PC-9 (cell line): ENCODE measurements around the gene EPN1. TPM values are rescaled to one million over a fixed set of nuclear protein-coding genes. Genes with fewer than 3 reads are reported as not detected.

Source experiments
- BruUV-seq: library from RNA; stranded (reverse); fragments of 400-500 nt; replicated peaks from 2 replicates; lab custom pipeline; 2021; lab: Mats Ljungman, UMichigan
- CTCF ChIA-PET: fragments of 300-600 bp; sonication (Branson Sonifier 250); formaldehyde crosslinking; loops from one replicate; lab custom pipeline; 2022; ENCODE audit warnings: antibody characterized with exemption; lab: Charles Lee
- POLR2A ChIA-PET: fragments of 300-600 bp; sonication (Branson Sonifier 250); formaldehyde crosslinking; loops from one replicate; lab custom pipeline; 2022; ENCODE audit warnings: antibody characterized with exemption; ENCODE audit not compliant: unreplicated experiment; lab: Charles Lee
- DNase-seq, 2 experiments: peaks; one replicate each; pipeline versions ENCODE4 v3.0.0 to v3.0.0-alpha.2; 2015 to 2022; ENCODE audit warnings: mixed read lengths in 1 of 2
- H2AFZ ChIP-seq: fragments of 200-600 bp; sonication (generic); 2 replicates; pipeline ENCODE4 v1.8.1; 2017; ENCODE audit warnings: antibody characterized with exemption
- H3F3A ChIP-seq: fragments of 200-600 bp; sonication (generic); 2 replicates; pipeline ENCODE4 v1.8.1; 2017; ENCODE audit warnings: antibody characterized with exemption, mild to moderate bottlenecking, low read depth; ENCODE audit not compliant: insufficient read depth
- H3K27ac ChIP-seq: fragments of 200-600 bp; sonication (generic); 2 replicates; pipeline ENCODE4 v1.6.1; 2016; ENCODE audit warnings: mixed run types
- H3K27me3 ChIP-seq: fragments of 200-600 bp; sonication (generic); 2 replicates; pipeline ENCODE4 v1.6.1; 2016; ENCODE audit warnings: low read depth, mixed run types; ENCODE audit not compliant: insufficient read depth
- H3K36me3 ChIP-seq: fragments of 200-600 bp; sonication (generic); 2 replicates; pipeline ENCODE4 v1.6.1; 2016; ENCODE audit warnings: low read depth, mixed run types
- H3K4me1 ChIP-seq: fragments of 200-600 bp; sonication (generic); replicated peaks from 2 replicates; pipeline ENCODE4 v1.6.1; 2016; ENCODE audit warnings: mixed run types; ENCODE audit not compliant: insufficient read depth
- H3K4me2 ChIP-seq: fragments of 200-600 bp; sonication (generic); 2 replicates; pipeline ENCODE4 v1.6.1; 2017; ENCODE audit warnings: mixed run types
- H3K4me3 ChIP-seq: fragments of 200-600 bp; sonication (generic); 2 replicates; pipeline ENCODE4 v1.6.1; 2016; ENCODE audit warnings: mixed run types
- H3K79me2 ChIP-seq: fragments of 200-600 bp; sonication (generic); 2 replicates; pipeline ENCODE4 v1.6.1; 2017; ENCODE audit warnings: low read depth, mixed run types
- H3K9me2 ChIP-seq: fragments of 200-600 bp; sonication (generic); 2 replicates; pipeline ENCODE4 v1.8.1; 2017; ENCODE audit warnings: mild to moderate bottlenecking; ENCODE audit not compliant: insufficient read depth
- H3K9me3 ChIP-seq: fragments of 200-600 bp; sonication (generic); 2 replicates; pipeline ENCODE4 v1.8.1; 2016; ENCODE audit warnings: low read depth; ENCODE audit not compliant: insufficient read depth
- H4K20me1 ChIP-seq: fragments of 200-600 bp; sonication (generic); 2 replicates; pipeline ENCODE4 v1.8.1; 2017; ENCODE audit not compliant: insufficient read depth
- CTCF ChIP-seq: fragments of 200-600 bp; sonication (generic); conservative IDR thresholded peaks from 2 replicates; pipeline ENCODE4 v1.6.1; 2017; ENCODE audit warnings: mixed run types, antibody characterized with exemption, mild to moderate bottlenecking, moderate library complexity
- EZH2 ChIP-seq: fragments of 200-600 bp; sonication (generic); IDR thresholded peaks from 2 replicates; pipeline ENCODE4 v1.8.0; 2017; ENCODE audit warnings: antibody characterized with exemption, low read depth
- intact Hi-C: fragments of 100-400 bp; cut with micrococcal nuclease; formaldehyde crosslinking; loops from one replicate; pipeline ENCODE4 v1.10.0; 2022; ENCODE audit not compliant: unreplicated experiment
- total RNA-seq: library from RNA; stranded (reverse); gene quantifications from 2 replicates; pipeline ENCODE4 v1.2.3, GENCODE V29; 2021

EPN1 gene
- total RNA-seq, 1 experiment from 2014 or later = 232 TPM

GRCh38 chr19:55676383-55676782 lies 1.4 kb downstream of the EPN1 start:
- DNase-seq = no peak
- Histone ChIP-seq H3K9me2 (no peaks in the 10 kb centered on the region), H4K20me1 (peaks cover 57% of the 10 kb centered on the region), H3K79me2 (peaks cover 84% of the 10 kb centered on the region), H3K9me3 (no peaks in the 10 kb centered on the region), H3K27me3 (no peaks in the 10 kb centered on the region), H2AFZ (no peak overlapping the region), H3K27ac (no peak overlapping the region), H3K36me3 (peaks cover 40% of the 10 kb centered on the region), H3K4me1 (peaks cover 26% of the 10 kb centered on the region), H3K4me2 (peak overlapping the region; percentile 92), H3K4me3 (peak overlapping the region; percentile 93), H3F3A (peaks cover 32% of the 10 kb centered on the region)
- no TSS peak for BruUV-seq
- ChIA-PET POLR2A (no interaction called here), CTCF (interaction anchor here (0.5 to 0.7 kb wide), 2 partner anchors 9 to 444 kb away, joined by 5 to 7 read pairs; no protein-coding TSS in a partner anchor)
- no peak for TF ChIP-seq EZH2
- TF ChIP-seq CTCF = no peak
- intact Hi-C loops = no loop called here

- Histone ChIP-seq H3K4me2 (peak overlapping the region; percentile 92), H3K27me3 (no peaks in the 10 kb centered on the region), H3K36me3 (peaks cover 46% of the 10 kb centered on the region), H3K9me2 (no peaks in the 10 kb centered on the region), H3K4me1 (peaks cover 26% of the 10 kb centered on the region), H3K4me3 (0 out of 2 replicates have a peak overlapping the region, but pooled peaks have one; percentile 93), H3K79me2 (peaks cover 80% of the 10 kb centered on the region), H3K9me3 (no peaks in the 10 kb centered on the region), H3K27ac (no peak overlapping the region), H2AFZ (no peak overlapping the region), H3F3A (peaks cover 26% of the 10 kb centered on the region), H4K20me1 (peaks cover 57% of the 10 kb centered on the region)
- BruUV-seq = no TSS peak
- TF ChIP-seq CTCF = no peak
- no peak for TF ChIP-seq EZH2
- intact Hi-C loops = no loop called here
- ChIA-PET POLR2A (no interaction called here), CTCF (no interaction called here)
- DNase-seq = no peak
Observed at GRCh38 chr19:55676889-55677505, 2.0 kb downstream of the EPN1 start.

GRCh38 chr19:55677572-55678028 lies 2.6 kb downstream of the EPN1 start:
- peaks cover 55% of the 10 kb centered on the region for H4K20me1 ChIP-seq
- no peak overlapping the region for H3K4me3 ChIP-seq
- peaks cover 74% of the 10 kb centered on the region for H3K79me2 ChIP-seq
- peaks cover 20% of the 10 kb centered on the region for H3F3A ChIP-seq
- no peaks in the 10 kb centered on the region for H3K27me3 ChIP-seq
- no peak overlapping the region for H2AFZ ChIP-seq
- TF ChIP-seq EZH2 = no peak
- TF ChIP-seq CTCF = no peak
- DNase-seq = no peak
- peaks cover 44% of the 10 kb centered on the region for H3K36me3 ChIP-seq
- peaks cover 20% of the 10 kb centered on the region for H3K4me1 ChIP-seq
- ChIA-PET CTCF (no interaction called here), POLR2A (no interaction called here)
- peak overlapping the region; percentile 92; the same call in 1 of the 2 replicates for H3K4me2 ChIP-seq
- H3K9me2 ChIP-seq = no peaks in the 10 kb centered on the region
- H3K9me3 ChIP-seq = no peaks in the 10 kb centered on the region
- intact Hi-C loops = no loop called here
- no TSS peak for BruUV-seq
- H3K27ac ChIP-seq = no peak overlapping the region
